Measurements from ENCODE around the gene PRRT2.
"Not testable (repeated sequence)": the region's sequence is repeated elsewhere in the genome, so short reads cannot be mapped to it uniquely, and the experiment has no call there.

PRRT2 gene

DNA sequence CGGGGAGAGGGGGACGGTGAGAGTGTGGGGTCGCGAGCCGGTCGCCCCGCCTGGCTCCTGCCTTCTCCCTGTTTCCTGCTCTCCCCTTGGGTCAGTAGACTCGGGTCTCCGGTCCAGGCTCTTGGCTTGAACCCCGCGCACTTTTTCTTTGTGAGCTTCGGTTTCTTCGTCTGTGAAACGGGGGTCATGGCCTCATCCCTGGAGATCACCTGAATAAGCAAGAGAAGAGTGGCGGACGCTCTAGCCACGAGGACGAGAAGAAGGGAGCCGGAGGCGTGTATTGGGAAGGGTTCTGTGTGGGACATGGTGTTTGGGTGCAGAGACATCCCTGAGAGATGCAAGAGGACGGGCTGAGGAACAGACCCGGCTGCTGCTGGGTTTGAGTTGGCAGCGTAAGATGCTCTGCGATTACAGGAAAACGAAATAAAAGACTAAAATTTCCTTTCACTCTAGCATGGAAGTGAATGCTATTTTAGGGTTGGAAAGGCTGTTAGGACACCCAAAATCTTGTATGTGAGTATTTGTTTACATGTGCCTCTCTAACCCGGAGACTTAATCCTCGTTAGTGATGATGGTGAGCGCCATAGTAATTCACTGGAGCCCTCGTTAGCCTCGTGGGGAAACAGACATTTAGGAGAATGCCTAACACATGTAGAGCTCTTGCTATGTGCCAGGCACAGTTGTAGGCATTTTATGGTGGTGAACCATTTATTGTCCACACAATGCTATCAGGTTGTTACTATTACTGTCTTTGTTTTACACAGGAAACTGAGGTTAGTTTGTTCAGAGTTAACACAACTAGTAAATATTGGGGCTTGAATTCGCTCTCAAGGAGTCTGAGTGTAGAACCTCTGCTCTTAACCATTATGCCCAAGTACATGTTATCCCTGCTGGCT, 20.8 kb upstream of the PRRT2 start:
- no peaks in the 10 kb centered on the region for H3K9me2 ChIP-seq (replicated peaks; ENCODE audit: insufficient read depth, low read length)
- peak overlapping the region; percentile 95 for H3K4me2 ChIP-seq (ENCODE audit: low read depth, low read length, poor library complexity, severe bottlenecking)
- no peak for TF ChIP-seq EZH2phosphoT487 (conservative IDR thresholded peaks at IDR 0.05; ENCODE audit: low read length)
- TF ChIP-seq, protein P1, sequence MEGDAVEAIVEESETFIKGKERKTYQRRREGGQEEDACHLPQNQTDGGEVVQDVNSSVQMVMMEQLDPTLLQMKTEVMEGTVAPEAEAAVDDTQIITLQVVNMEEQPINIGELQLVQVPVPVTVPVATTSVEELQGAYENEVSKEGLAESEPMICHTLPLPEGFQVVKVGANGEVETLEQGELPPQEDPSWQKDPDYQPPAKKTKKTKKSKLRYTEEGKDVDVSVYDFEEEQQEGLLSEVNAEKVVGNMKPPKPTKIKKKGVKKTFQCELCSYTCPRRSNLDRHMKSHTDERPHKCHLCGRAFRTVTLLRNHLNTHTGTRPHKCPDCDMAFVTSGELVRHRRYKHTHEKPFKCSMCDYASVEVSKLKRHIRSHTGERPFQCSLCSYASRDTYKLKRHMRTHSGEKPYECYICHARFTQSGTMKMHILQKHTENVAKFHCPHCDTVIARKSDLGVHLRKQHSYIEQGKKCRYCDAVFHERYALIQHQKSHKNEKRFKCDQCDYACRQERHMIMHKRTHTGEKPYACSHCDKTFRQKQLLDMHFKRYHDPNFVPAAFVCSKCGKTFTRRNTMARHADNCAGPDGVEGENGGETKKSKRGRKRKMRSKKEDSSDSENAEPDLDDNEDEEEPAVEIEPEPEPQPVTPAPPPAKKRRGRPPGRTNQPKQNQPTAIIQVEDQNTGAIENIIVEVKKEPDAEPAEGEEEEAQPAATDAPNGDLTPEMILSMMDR (IDR thresholded peaks at IDR 0.05; ENCODE audit: insufficient read depth, low read length, poor library complexity, severe bottlenecking) = no peak
- H3K4me3 ChIP-seq (ENCODE audit: insufficient read depth, low read length, poor library complexity, severe bottlenecking) = peak overlapping the region; percentile 88
- H3K36me3 ChIP-seq (ENCODE audit: low read length) = peaks cover 7% of the 10 kb centered on the region; the same call in 1 of the 2 replicates
- H3K27me3 ChIP-seq (ENCODE audit: low read length) = no peaks in the 10 kb centered on the region
- H3F3A ChIP-seq (ENCODE audit: insufficient read depth) = peaks cover 4% of the 10 kb centered on the region; the same call in 1 of the 2 replicates
- peak overlapping the region; percentile 70 for H2AFZ ChIP-seq (ENCODE audit: low read depth, low read length, severe bottlenecking)
- H3K9me3 ChIP-seq (ENCODE audit: insufficient read depth, low read length) = no peaks in the 10 kb centered on the region
- H3K27ac ChIP-seq (ENCODE audit: low read depth, low read length) = peak overlapping the region; percentile 74
- H4K20me1 ChIP-seq (ENCODE audit: low read depth, low read length) = peaks cover 7% of the 10 kb centered on the region; the same call in 1 of the 2 replicates
- peaks cover 57% of the 10 kb centered on the region for H3K79me2 ChIP-seq (ENCODE audit: insufficient read depth, low read length)
- peak overlapping the region; percentile 99 for H3K9ac ChIP-seq (ENCODE audit: low read length)

DNA sequence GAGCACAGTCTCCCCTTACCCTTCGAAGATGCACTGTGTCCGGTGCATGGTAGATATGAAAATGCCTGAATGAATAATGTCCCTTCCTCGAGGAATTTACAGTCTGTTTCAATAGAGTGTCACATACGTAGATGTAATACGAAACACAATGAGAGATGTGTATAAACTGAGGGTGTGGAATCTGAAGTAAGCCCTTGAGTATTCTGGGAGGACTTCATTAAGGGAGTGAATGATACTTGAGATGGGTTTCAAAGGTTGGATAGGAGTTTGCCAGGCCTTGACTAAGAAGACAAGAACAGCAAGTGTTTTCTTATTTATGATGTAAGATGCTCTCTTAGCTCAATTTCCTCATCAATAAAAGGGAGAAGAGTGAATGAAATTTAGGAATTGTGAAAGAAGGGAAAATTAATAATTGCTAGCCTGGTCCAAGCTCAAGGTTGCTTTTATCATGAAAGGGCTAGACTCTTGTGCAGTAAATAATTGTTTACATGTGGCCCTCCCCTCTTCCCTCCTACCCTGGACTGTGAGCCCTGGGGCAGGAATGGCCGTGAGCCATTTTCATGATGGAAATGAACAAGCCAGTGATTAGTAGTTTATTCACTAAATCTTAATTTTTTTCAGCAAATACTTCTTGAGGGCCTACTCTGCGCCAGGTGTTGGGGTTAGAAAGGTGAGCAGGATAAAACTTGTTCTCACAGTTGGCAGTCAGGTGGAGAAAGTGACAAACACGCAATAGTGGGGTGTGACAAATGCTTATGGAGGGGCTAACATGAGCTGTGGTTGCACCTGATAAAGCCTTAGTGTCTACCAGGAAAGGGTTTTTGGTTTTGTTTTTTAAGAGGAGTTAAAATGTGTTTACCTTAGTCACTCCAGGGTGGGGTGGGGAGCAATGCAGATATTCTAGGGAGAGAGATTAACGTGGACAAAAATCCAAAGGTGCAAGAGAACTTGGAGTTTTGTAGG, 19.9 kb upstream of the PRRT2 start:
- Histone ChIP-seq H3F3A (ENCODE audit: insufficient read depth) (peaks cover 4% of the 10 kb centered on the region; the same call in 1 of the 2 replicates), H3K4me2 (ENCODE audit: low read depth, low read length, poor library complexity, severe bottlenecking) (peak overlapping the region; percentile 95), H3K36me3 (ENCODE audit: low read length) (peaks cover 7% of the 10 kb centered on the region; the same call in 1 of the 2 replicates), H3K9ac (ENCODE audit: low read length) (peak overlapping the region; percentile 99), H3K9me2 (replicated peaks; ENCODE audit: insufficient read depth, low read length) (no peaks in the 10 kb centered on the region), H3K4me3 (ENCODE audit: insufficient read depth, low read length, poor library complexity, severe bottlenecking) (peak overlapping the region; percentile 88), H3K9me3 (ENCODE audit: insufficient read depth, low read length) (no peaks in the 10 kb centered on the region), H3K27ac (ENCODE audit: low read depth, low read length) (0 out of 2 replicates have a peak overlapping the region, but pooled peaks have one; percentile 74), H3K79me2 (ENCODE audit: insufficient read depth, low read length) (peaks cover 63% of the 10 kb centered on the region), H3K27me3 (ENCODE audit: low read length) (no peaks in the 10 kb centered on the region), H4K20me1 (ENCODE audit: low read depth, low read length) (peaks cover 7% of the 10 kb centered on the region; the same call in 1 of the 2 replicates), H2AFZ (ENCODE audit: low read depth, low read length, severe bottlenecking) (no peak overlapping the region)
- TF ChIP-seq EZH2phosphoT487 (conservative IDR thresholded peaks at IDR 0.05; ENCODE audit: low read length) = no peak
- TF ChIP-seq, protein P1 (IDR thresholded peaks at IDR 0.05; ENCODE audit: insufficient read depth, low read length, poor library complexity, severe bottlenecking) = no peak

DNA sequence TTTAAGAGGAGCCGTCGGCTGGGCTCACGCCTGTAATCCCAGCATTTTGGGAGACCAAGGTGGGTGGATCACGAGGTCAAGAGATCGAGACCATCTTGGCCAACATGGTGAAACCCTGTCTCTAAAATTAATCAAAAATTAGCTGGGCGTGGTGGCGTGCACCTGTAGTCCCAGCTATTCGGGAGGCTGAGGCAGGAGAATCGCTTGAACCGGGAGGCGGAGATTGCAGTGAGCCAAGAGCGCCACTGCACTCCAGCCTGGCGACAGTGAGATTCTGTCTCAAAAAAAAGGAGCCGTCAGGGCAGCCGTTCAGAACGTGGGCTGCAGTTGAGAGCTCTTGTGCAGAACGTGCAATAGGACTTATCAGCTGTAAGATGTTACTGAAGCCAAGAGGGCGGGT, 18.8 kb upstream of the PRRT2 start:
- not testable (repeated sequence) for H3K4me3 ChIP-seq (ENCODE audit: insufficient read depth, low read length, poor library complexity, severe bottlenecking); H2AFZ ChIP-seq (ENCODE audit: low read depth, low read length, severe bottlenecking); H3K9ac ChIP-seq (ENCODE audit: low read length); H3K27me3 ChIP-seq (ENCODE audit: low read length); H3K4me2 ChIP-seq (ENCODE audit: low read depth, low read length, poor library complexity, severe bottlenecking); H4K20me1 ChIP-seq (ENCODE audit: low read depth, low read length); H3F3A ChIP-seq (ENCODE audit: insufficient read depth); H3K9me3 ChIP-seq (ENCODE audit: insufficient read depth, low read length); H3K9me2 ChIP-seq (replicated peaks; ENCODE audit: insufficient read depth, low read length); H3K27ac ChIP-seq (ENCODE audit: low read depth, low read length)
- Histone ChIP-seq H3K79me2 (ENCODE audit: insufficient read depth, low read length) (peaks cover 68% of the 10 kb centered on the region), H3K36me3 (ENCODE audit: low read length) (peaks cover 17% of the 10 kb centered on the region)

Data from SU-DHL-6 (cell line).